ENCODE results near the gene GREB1.

DNA sequence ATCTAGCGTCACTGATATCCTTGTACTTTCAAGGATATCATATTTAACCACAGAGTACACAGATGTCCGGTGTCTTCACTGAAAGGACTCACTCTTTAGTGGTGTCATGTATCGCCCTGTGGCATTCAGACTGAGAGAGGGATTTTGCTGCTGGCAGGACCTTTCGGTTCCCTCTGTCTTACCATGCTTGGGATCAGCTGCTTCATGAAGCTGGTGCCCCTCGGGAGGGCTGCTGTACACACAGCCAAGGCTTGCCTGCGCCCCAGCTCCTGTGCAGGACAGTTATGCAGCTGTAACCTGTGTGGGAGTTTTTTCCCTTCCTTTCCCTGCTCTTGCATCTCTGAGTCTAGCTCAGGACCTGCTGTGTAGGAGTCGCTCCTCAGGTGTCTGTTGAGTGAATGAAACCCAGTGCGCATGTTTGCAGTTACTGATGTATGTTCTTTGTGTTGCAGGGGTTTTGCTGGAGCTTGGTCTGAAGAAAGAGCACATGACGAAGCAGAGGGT lies 64.4 kb downstream of the GREB1 start:
- TF ChIP-seq, protein P1, sequence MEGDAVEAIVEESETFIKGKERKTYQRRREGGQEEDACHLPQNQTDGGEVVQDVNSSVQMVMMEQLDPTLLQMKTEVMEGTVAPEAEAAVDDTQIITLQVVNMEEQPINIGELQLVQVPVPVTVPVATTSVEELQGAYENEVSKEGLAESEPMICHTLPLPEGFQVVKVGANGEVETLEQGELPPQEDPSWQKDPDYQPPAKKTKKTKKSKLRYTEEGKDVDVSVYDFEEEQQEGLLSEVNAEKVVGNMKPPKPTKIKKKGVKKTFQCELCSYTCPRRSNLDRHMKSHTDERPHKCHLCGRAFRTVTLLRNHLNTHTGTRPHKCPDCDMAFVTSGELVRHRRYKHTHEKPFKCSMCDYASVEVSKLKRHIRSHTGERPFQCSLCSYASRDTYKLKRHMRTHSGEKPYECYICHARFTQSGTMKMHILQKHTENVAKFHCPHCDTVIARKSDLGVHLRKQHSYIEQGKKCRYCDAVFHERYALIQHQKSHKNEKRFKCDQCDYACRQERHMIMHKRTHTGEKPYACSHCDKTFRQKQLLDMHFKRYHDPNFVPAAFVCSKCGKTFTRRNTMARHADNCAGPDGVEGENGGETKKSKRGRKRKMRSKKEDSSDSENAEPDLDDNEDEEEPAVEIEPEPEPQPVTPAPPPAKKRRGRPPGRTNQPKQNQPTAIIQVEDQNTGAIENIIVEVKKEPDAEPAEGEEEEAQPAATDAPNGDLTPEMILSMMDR (conservative IDR thresholded peaks at IDR 0.05) = no peak
- TF ChIP-seq ZFX (IDR thresholded peaks at IDR 0.05) = no peak

Measured in C4-2B (cell line).